AG04449 (cell line): Measurements from ENCODE around the gene KLC4.

ENCODE experiments used
- CTCF ChIA-PET: fragments of 350-600 bp; formaldehyde crosslinking; extraction: SDS; loops from one replicate; lab custom pipeline; 2021; ENCODE audit warnings: antibody characterized with exemption; lab: Yijun Ruan, JAX
- POLR2A ChIA-PET: fragments of 400-600, 350-600 bp; formaldehyde crosslinking; extraction: SDS; loops from one replicate; lab custom pipeline; 2020; ENCODE audit warnings: antibody characterized with exemption, inconsistent platforms; lab: Yijun Ruan, JAX
- DNase-seq: peaks from one replicate; pipeline ENCODE4 v3.0.0-alpha.2; 2010; ENCODE audit warnings: low read depth, low spot score
- H3K4me3 ChIP-seq: 2 replicates; pipeline ENCODE4 v1.5.1; 2011; ENCODE audit warnings: low read depth, mild to moderate bottlenecking, control low read depth, low read length
- CTCF ChIP-seq: IDR thresholded peaks from one replicate; pipeline ENCODE4 v1.5.1; 2011; ENCODE audit warnings: mild to moderate bottlenecking, moderate library complexity, low read length, control low read depth, inconsistent platforms; ENCODE audit not compliant: insufficient read depth; ENCODE audit errors: missing control alignments

The KLC4 gene

DNA sequence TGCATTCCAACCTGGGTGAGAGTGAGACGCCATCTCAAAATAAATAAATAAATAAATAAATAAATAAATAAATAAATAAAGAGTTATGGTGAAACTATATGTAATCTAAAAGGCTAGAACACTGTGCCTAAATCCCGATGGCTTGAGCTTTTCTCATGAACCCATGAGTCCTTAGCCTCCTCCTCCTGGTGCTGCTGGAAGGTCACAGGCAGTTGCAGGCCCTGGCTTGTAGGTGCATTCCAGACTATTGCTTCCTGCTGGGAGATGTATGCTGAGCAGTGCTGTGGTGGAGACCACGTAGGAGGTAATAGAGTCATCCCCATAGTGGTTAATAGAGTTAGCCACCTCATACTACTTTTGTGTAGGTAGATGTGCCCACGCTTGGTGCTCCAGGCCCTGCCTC lies 29.2 kb downstream of the KLC4 start:
- TF ChIP-seq CTCF: no peak
- POLR2A ChIA-PET: interaction anchor here (0.6 kb wide), 1 partner anchor 20 kb away, joined by 4 read pairs; no protein-coding TSS in a partner anchor
- DNase-seq: no peak
- CTCF ChIA-PET: interaction anchor here (1.0 to 2.8 kb wide), 4 partner anchors 8 to 54 kb away, joined by 3 to 9 read pairs (median 4); partner anchors contain the start of gene PTK7
- H3K4me3 ChIP-seq: no peak overlapping the region

DNA sequence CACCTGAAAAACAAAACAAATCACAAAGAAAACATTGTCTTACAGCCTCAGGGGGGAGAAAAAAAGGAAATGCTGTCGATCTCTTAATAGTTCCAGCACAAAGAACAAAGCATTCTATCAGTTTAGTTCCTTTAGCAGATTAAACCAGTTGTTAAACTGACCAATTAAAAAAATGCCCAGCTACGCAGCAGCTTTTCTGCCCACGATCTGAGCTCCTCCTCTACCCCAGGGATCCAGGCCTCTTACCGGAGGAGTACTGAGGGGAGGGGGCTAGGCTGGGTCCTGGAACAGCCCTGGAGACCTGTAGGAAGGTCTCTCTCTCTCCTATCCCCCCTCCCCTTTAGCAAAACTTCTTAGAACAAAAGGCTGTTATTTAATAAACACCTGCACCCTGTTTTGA lies 30.0 kb downstream of the KLC4 start:
- no peak for TF ChIP-seq CTCF
- ChIA-PET POLR2A (interaction anchor here (0.6 to 1.1 kb wide), 3 partner anchors 9 to 13 kb away, joined by 3 to 6 read pairs (median 4); partner anchors contain the start of gene PTK7), CTCF (interaction anchor here (0.9 to 2.8 kb wide), 4 partner anchors 9 to 35 kb away, joined by 3 to 9 read pairs (median 4); partner anchors contain the start of gene PTK7)
- DNase-seq: no peak
- H3K4me3 ChIP-seq: no peak overlapping the region; the same call in 1 of the 2 replicates

GRCh38 chr6:43089874-43090558 lies 30.6 kb downstream of the KLC4 start:
- peak overlapping the region; percentile 15 for H3K4me3 ChIP-seq
- DNase-seq: no peak
- TF ChIP-seq CTCF: no peak
- ChIA-PET CTCF (interaction anchor here (0.9 to 1.6 kb wide), 4 partner anchors 8 to 34 kb away, joined by 3 to 6 read pairs (median 3); no protein-coding TSS in a partner anchor), POLR2A (interaction anchor here (1.1 kb wide), 2 partner anchors 9 to 11 kb away, joined by 4 to 6 read pairs; no protein-coding TSS in a partner anchor)

- POLR2A ChIA-PET: interaction anchor here (0.7 to 1.1 kb wide), 2 partner anchors 12 to 57 kb away, joined by 4 to 5 read pairs; no protein-coding TSS in a partner anchor
- no peak overlapping the region; the same call in 1 of the 2 replicates for H3K4me3 ChIP-seq
- CTCF ChIA-PET: interaction anchor here (0.7 to 1.4 kb wide), 4 partner anchors 8 to 55 kb away, joined by 3 to 4 read pairs (median 3); no protein-coding TSS in a partner anchor
- TF ChIP-seq CTCF: no peak
- no peak for DNase-seq
These were observed 31.1 kb downstream of the KLC4 start for GRCh38 chr6:43090559-43090956.

- no peak overlapping the region for H3K4me3 ChIP-seq
- DNase-seq: no peak
- ChIA-PET CTCF (interaction anchor here (0.7 to 1.4 kb wide), 5 partner anchors 9 to 55 kb away, joined by 3 to 5 read pairs (median 3); no protein-coding TSS in a partner anchor), POLR2A (interaction anchor here (0.7 kb wide), 1 partner anchor 56 kb away, joined by 5 read pairs; no protein-coding TSS in a partner anchor)
- no peak for TF ChIP-seq CTCF
These were observed 31.6 kb downstream of the KLC4 start for GRCh38 chr6:43091020-43091419.
